GM18861 (cell line): Measurements from ENCODE around the gene NSMCE3.
"Not testable (repeated sequence)": the region's sequence is repeated elsewhere in the genome, so short reads cannot be mapped to it uniquely, and the experiment has no call there.

Experiments
- ATAC-seq: cut with Tn5 transposase; IDR thresholded peaks from one replicate; pipeline ENCODE4 v1.9.1; 2021; ENCODE audit not compliant: unreplicated experiment

The NSMCE3 gene

DNA sequence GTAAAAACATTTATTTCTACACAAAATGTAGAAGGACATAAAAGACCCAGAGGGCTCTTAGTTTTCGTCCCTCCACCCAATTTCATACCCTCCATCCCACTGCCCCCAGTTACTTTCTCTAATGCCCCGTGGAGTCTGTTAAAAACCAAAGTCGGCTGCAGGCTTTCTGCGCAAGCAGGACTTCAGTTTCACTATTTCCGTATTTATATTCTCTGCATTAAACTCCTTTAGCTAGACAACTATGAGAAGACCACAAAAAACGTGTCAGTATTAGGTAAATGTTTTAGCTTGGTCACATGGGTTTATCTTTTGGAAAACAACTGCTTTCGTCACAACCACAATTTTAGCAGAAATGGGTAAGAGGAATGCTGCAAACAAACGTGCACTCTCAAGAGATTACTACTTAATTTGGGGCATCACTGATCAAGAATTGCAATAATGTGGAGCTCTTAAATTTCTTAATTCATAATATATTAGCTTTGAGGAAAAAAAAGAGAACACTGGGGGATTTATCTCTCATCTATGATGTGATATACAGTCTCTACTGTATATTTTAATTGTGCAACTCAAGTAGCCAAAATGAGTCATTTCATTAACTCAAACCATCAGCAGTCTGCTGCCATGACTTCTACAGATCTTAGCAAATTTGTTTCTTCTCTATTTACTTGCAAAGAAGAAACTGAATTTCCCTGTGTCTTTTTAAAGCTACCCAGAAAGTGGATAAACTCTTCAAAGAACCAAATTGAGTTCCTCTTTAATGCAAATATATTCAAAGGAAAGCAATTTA, 740 bp upstream of the NSMCE3 start:
- ATAC-seq = peak; percentile 22

DNA sequence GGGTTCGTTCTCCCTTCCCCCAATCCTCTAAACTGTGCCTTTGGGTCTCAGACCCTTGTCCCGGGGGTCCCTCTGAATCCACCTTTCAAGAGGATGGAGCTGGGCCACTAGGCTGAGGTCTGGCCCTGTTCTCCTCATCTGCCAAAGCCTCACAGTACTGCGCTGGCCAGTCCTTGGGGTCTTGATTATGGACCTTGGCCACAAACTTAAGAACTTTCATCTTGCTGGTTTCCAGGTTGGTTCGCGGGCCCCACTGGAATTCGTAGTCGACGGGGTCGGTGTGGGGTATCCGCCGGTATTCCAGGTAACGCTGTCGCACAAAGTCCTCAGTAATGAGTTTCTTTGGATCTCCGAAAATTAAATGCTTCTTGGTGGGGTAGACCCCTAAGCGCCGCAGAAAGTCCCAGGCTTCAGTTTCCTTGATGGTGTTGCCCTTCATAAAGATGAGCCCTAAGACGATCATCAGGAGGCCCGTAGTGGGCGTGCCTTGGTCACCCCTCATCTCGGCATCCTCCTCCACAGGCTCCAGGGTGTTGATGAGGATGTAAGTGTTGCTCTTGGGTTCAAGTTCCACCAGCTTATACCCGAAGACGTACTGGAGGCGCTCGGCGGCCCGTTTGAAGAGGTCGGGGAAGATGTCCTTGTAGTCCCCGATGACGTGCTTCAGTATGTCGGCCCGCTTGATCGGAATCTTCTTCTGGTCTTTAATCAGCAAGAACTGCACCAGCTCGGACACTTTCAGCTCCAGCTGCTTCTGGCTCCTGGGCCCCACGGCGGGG, 727 bp downstream of the NSMCE3 start:
- peak; percentile 11 for ATAC-seq

GRCh38 chr15:29266052-29266582, 3.5 kb downstream of the NSMCE3 start:
- ATAC-seq = no peak

GRCh38 chr15:29263289-29263688, 6.3 kb downstream of the NSMCE3 start:
- no peak for ATAC-seq

- no peak for ATAC-seq
Measured at GRCh38 chr15:29262738-29263137, 6.9 kb downstream of the NSMCE3 start.

DNA sequence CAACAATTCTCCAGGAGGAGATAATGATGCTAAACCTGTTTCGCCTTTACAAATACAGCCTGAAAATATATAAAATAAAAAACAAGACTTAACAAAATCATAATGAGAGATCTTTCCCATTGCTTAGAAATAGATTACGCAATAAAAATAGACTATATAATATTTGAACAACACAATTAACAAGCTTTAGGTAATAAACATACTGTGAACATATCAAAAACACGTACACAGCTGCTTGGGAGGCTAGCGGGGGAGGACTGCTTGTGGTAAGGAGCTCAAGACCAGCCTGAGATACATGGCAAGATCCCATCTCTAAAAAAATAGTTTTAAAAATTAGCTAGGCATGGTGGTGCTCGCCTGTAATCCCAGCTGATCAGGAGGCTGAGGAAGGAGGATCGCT, 8.7 kb downstream of the NSMCE3 start:
- no peak for ATAC-seq

DNA sequence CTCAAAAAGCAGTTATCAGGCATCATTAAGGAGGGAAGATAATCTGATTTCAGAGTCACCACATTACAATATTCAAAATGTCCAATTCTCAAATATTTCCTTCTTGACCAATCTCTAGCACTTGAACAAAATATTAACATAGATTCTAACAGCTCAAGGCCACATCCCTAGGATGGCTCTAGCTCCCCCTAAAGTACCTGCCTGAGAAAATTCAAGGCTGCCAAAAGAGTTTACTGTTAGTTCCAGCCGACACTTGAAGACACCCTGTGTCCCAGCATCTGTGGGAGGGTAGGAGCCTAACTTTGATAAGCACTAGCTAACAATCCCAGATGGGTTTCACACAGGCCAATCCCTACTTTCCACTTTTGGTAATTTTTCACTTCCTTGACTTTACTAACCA, 10.4 kb downstream of the NSMCE3 start:
- ATAC-seq = no peak

DNA sequence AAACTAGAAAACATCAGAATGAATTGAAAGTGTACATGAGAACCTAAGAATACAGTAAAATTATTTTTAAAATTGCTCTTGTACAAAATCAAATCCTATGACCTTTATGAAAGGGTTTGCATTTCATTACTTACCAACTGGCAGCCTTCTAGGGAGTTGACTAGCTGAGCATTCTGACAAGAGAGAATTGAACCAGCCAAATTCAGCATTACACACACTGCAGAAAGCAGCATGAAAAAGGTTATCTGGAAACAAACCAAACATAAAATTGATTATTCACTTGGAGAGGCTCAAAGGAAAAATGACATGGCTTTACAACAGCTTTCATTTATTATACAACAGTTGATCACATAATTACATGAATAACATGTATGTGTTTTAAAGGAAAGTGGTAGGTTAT, 17.4 kb downstream of the NSMCE3 start:
- no peak for ATAC-seq

- no peak for ATAC-seq
Measured at GRCh38 chr15:29244544-29244943, 25.1 kb downstream of the NSMCE3 start.

DNA sequence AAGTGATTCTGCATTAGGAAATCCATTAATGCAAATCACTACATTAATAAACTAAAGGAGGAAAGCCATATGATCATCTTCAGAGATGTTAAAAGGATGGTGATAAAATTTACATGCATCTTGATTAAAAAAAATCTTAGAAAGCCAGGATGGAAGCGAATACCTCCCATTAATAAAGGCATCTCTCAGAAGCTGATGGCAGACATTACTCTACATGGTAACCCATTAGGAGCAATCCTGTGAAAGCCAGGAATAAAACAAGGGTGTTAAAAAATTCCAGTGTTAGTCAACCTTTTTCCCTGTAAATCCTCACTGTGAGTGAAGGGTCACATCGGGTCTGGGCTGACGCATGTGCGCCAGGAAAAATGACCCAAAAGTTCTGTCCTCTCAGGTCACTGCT, 25.5 kb downstream of the NSMCE3 start:
- ATAC-seq = no peak

DNA sequence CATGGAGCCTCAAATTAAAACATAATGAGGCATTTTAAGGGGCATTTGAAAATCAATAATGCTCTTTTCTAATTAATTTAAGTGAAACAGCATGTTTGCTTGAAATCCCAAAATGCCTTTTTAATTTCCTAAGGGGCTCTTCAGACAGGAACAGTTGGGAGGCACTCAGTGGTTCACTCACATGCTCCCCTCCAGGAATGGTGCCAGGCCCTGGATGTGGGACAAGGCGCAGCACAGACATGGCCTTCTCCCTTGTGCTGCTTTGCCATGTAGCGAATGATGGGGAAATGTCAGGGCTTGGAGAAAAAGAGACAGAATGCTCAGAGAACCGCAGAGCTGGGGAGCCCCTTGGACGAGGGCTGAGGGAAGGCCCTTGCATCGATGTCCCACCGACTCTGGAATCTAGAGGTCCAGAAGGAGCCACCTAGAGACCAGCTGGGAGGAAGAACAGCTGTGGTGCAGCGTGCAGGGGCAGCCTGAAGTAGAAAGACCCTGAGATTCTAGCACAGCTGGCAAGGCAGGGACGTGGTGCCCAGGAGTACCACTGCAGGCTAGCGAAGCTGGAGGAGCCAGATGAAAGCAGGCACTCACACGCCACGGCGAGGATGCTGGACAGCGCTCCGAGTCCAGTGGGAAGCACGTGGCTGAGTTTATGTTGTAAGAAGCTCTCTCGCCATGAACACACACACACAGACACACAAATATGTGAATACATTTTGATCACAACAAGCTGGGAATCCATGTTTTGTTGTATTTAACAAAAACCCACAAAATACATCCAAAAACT, 27.0 kb downstream of the NSMCE3 start:
- no peak for ATAC-seq

DNA sequence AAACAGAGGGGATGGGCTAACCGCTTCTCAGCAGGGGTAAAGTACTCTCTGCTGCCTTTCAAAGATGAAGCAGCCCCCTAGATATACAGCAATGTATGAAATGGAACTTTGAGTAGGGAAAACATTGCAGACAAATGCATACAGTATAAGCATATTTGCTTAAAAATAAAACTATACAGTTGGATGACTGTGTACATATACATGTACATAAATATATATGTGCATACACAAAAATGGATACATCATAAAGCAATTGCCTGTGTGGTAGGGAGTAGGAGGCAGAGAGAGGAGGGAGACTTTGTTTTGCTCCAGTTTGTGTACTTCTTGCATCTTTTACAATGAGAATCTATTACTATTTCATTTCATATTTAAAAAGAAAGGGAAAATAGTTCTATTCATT, 28.4 kb downstream of the NSMCE3 start:
- no peak for ATAC-seq

- ATAC-seq = no peak
Measured at GRCh38 chr15:29239395-29239794, 30.2 kb downstream of the NSMCE3 start.

GRCh38 chr15:29233566-29233965, 36.1 kb downstream of the NSMCE3 start:
- no peak for ATAC-seq

DNA sequence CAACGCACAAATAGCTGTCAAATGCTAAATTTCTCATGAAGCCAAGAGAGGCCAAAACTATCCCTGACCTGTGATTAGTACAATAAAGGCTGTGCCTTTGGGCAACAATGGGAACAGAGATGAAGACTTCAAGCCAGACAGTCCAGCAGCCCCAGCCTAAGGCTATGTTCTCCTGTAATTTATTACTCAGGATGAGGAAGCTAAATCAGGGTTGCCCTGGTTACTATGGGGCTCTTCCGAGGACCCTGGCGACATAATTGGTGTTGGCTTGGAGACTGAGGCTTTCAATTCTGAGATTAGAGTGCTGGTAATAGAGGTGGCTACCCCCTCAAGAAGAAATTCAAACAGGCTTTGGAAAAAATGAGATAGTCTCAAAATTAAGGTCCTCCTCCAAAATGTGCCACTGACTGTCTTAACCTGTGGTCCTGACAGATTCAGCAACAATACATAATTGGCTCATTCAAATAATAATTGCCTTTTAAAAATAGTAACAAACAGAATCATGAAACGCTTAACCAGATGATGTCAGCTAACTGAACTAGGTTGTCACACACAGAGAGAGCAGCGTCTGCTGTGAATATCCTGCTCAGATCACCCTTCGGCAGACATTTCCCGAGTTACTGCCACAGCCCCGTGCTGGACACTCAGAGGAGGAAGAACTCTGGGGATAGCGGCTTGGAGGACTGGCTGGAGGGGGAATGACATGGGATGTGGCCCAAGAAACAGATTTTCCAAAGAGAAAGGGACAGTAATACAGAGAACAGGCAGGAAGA, 43.0 kb downstream of the NSMCE3 start:
- ATAC-seq = no peak

DNA sequence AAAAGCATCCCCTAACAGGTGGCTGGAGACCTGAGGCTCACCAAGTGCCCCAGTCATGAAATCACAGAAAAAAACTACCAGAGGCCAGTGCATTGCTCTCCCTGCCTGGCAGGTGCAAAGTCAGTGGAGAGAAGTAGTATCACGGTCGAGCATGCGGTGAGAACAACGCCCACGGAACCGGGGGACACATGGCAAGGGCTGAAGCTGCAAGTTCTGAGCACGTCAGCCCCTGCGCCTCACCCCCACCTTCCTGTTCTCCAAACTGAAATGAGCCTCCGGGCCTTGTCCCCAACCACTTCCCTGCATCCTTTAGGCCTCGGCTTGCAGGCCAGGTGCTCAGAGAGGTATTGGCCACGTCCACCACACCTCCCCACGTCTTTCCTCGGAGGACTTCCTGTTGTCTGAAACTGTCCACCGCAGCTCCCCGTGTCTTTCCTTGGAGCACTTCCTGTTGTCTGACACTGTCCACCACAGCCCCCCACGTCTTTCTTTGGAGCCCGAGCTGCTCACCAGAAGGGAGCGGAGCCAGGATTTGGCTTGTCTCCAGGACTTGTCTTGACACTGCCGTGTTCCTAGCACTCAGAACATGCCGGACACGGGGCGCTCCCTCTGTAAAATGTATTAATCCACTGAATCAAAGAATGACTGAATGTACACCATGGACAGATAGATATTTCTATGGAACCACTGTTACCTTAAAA, 43.9 kb downstream of the NSMCE3 start:
- no peak for ATAC-seq

DNA sequence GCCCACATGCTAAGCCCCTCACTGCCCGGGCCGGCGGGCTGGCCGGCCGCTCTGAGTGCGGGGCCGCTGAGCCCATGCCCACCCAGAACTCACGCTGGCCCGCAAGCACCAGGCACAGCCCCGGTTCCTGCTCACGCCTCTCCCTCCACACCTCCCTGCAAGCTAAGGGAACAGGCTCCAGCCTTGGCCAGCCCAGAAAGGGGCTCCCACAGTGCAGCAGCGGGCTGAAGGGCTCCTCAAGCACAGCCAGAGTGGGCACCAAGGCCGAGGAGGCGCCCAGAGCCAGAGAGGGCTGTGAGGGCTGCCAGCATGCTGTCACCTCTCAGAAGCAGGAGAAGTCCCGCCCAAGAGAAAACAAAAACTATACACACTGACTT, 44.6 kb downstream of the NSMCE3 start:
- not testable (repeated sequence) for ATAC-seq

- ATAC-seq = not testable (repeated sequence)
Measured at GRCh38 chr15:29224235-29224986, 45.2 kb downstream of the NSMCE3 start.

DNA sequence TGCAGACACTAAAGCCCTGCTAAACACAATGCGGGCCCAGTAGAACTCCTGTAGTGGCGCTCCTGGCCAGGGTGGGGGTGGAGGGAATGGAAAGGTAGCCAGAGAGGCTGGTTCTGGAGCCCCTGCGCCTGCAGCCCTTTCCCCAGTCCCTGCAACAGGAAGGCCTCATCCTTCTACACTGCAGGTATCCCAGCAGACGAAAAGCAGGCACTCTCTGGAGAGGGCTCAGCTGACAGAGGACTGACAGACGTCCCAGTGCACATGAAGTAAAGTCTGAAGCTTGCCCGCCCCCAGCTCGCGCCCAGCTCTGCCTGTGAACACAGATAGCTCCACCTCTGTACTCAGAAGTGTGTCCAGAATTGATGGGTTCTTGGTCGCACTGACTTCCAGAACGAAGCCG, 46.0 kb downstream of the NSMCE3 start:
- no peak for ATAC-seq
